Hepatocyte (in vitro differentiated cells): ENCODE data around the gene MSANTD1.

Experiments
- CTCF ChIP-seq: fragments of 200-600 bp; sonication (generic); IDR thresholded peaks from 2 replicates; pipeline ENCODE4 v1.5.1; 2016; ENCODE audit warnings: antibody characterized with exemption, mild to moderate bottlenecking; ENCODE audit not compliant: poor library complexity
- EZH2phosphoT487 ChIP-seq: fragments of 200-600 bp; sonication (generic); IDR thresholded peaks from one replicate; pipeline ENCODE4 v1.6.1; 2018; ENCODE audit warnings: antibody characterized with exemption, mild to moderate bottlenecking, low read depth, moderate library complexity; ENCODE audit not compliant: unreplicated experiment, severe bottlenecking

GRCh38 chr4:3229328-3229727 is 19.6 kb upstream of the MSANTD1 start:
- TF ChIP-seq CTCF = no peak
- TF ChIP-seq EZH2phosphoT487 = no peak
